HG03060 (cell line): ENCODE measurements around the gene AHI1.

Source experiments
- ATAC-seq: cut with Tn5 transposase; IDR thresholded peaks from one replicate; pipeline ENCODE4 v1.9.1; 2021; ENCODE audit warnings: low read depth, moderate number of reproducible peaks; ENCODE audit not compliant: unreplicated experiment

AHI1 gene

DNA sequence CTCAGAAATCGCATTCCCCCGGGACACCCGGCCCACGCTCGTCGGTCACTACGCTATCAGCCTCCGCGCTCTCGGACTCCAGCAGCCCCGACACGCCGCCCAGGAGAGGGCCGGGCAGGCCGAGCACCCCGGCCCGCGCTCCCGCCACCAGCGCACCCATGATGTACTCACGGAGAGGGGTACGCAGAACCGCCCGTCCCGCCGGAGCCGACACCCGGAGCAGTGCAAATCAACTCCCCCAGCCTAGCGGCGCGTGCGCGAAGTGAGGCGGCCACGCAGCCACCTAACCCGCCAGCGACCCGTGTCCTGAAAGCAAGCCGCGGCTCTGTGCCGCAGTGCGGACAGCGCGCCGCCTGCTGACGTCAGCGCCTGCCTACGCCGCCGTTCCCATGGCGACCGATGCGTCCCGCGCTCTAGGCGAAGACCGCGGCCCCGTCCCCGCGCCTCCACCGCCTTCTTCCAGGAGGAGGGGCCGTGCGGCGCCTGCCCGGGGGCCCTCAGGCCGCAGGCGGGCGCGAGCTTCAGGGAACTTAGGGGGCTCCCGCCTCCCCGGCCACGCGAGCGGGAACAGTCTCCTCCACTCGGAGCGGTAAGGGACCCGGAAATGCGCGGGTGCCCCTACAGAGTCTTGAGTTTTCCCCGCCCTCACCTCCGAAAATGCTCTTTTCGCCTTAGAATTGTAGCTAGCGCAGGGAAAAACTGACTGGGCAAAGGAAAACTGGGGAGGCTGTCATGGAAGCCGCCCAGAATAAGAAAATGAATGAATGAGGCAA is at the start of gene AHI1:
TSS of gene AHI1 (minus strand) at position 329 of the 773 bp plus-strand sequence. CDS start 5,503 bp downstream, outside the sequence.
- peak; percentile 70 for ATAC-seq

- ATAC-seq = no peak
These were observed 49.3 kb upstream of the AHI1 start for GRCh38 chr6:135546680-135547418.

DNA sequence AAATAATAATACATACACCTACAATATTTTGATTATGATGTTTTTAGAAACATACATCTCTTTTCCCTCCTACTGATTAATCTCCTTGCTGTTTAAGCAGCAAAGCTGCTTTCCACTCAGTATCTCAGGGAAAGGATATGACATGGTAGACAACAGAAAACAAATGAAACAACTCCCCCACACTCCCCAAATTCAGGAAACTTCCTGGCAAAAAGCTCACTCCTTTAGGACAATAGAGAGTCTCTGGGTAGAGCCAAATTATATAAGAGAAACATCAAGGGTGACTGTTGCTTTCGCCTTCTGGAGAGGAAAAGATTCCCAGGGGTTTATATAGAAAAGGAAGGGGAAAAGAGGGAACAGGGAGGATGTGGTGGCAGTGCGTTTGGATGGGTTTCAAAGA is 48.7 kb upstream of the AHI1 start:
- ATAC-seq = no peak

DNA sequence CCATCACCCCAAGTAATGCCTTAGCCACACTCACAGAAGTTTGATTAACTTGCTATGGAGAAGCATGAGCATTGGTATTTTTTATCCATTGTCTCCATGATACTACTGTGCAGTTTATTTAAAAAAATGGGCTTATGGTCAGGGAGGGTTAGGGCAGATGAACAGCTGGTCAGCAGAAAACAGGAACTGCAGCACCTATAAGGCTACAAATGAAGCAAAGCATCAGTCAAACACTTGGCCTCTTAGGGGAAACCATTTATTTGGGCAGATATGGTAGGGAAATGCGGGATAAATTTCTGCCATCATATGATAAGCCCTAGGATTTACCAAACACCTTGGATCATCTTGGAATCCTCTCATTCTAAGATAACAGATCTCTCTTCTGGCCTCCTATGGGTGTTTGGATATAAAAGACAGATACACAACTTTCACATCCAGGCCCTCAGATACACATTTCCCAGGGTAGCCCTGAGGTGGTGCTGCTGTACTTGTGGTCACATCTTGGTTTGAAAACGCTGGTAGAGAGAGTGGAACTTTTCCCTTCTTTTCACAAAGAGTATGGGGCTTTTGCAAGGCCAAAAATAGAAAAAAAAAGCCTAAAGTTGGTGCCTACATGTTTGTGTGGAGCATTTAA is 42.8 kb upstream of the AHI1 start:
- ATAC-seq = no peak

- no peak for ATAC-seq
These were observed 40.3 kb upstream of the AHI1 start for GRCh38 chr6:135537741-135538301.

GRCh38 chr6:135535989-135536414 is 38.5 kb upstream of the AHI1 start:
- ATAC-seq = no peak

GRCh38 chr6:135534773-135535380 is 37.3 kb upstream of the AHI1 start:
- no peak for ATAC-seq

DNA sequence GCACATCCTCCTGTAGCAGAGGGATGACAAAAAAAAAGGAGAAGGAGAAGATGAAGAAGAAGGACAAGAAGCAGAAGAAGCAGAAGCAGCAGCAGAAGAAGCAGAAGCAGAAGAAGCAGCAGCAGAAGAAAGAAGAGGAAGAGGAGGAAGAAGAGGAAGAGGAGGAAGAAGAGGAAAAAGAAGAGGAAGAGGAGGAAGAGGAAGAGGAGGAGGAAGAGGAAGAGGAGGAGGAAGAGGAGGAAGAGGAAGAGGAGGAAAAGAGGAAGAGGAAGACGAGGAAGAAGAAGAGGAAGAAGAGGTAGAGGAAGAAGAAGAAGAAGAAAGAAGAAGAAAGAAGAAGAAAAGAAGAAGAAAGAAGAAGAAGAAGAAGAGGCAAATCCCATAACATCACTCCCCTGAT is 35.0 kb upstream of the AHI1 start:
- no peak for ATAC-seq

GRCh38 chr6:135531954-135532490 is 34.5 kb upstream of the AHI1 start:
- ATAC-seq = no peak

DNA sequence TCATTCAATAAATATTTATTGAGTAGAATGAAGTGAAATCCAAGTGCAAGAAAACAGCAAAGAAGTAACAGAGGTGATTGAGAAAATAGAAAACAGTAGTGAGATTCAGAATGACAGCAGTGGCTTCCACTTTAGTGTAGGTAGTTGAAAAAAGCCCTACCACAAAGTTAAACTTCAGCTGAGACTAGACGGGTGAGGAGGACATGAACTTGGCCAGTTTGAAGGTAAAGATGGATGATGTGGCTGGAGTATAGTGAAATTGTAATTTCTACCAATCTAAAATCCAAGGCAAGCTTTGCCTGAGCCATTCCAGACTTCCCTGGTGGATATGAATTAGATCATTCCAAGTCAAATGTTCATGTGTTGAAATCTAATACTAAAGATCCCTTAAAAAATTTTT is 32.6 kb upstream of the AHI1 start:
- ATAC-seq = no peak

GRCh38 chr6:135527960-135528249 is 30.4 kb upstream of the AHI1 start:
- no peak for ATAC-seq

DNA sequence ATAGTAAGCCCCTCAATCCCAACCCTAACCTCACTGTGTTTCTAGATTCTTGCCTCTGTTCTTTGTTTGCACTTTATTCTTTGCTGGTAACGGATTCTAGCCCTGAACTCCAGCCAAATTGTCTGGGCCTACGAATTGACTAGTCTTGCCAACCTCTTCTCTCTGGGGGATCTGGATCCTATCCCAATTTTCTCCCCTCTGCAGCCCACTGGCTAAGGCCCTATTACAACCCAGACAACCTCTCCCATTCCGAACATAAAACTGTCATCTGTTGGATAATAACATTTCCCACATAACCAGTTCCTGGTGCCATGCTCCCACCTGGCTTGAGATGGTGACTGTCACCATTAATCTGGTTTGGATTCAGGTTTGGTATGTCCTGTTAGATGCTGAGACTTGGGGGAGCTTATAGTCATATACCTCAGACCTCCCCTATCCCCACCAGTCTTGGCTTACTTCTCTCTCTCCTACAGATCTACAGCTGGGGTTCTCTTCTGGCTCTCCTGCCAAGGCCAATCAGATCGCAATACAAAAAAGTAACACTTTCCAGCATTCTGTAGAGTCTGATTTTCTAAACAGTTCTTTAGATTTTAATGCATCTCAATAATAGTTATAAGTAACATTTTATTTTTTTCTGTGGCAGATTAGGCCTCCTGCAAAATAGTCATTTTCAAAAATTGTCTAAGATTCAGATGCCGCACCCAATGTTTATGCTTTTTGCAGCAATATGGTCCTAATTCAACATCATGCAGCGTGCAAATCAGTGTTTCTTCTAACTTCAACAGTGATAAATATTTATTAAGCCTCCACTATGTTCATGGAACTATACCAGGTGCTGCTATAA is 29.8 kb upstream of the AHI1 start:
- no peak for ATAC-seq

DNA sequence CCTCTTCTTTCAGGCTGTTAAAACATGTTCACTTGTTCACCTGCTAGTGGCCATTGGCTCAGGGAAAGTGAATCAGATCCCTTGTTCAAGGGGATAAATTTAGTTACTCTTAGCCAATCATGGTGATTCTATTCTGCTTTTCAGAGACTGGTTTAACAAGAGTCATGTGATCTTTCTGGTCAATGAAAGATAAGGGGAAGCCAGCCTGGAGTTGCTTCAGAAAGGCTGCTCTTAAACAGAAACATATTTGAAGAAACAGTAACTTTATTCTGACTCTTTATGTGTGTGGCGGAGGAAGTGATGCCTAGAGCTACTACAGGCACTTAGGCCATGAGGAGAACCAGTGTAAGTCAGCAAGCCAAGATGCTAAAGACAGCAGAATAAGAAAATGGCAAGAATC is 28.1 kb upstream of the AHI1 start:
- no peak for ATAC-seq

DNA sequence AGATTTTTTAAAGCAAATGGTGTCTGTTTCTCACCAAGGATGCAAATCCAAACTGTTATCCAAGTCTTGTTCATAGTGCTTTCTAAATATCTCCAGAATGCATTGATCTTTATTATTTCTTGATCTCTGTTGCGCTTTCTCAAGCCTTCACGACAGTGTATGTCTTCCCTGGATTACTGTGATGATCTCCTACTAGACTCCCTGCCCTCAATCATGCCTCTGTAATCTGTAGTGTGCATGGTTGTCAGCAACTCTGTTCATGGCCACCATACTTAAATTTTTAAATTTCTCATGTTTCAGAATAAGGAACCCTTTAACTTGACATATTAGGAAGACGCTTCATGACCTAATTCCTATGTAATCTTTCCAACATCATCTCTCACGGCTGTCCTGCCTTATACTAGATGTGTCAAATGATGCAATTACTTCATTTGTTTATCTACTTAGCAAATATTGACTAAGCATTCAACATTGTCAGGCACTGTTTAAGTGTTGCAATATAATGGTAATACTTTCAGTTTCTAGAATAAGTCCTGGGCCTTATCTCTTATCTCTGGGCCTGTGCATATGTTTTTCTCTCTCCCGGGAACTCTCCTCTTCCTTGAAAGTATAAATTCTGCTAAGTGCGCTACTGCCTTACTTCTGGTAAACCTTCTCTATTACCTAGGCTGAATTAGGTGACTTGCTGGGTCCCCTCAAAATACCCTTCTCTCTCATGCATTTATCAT is 25.6 kb upstream of the AHI1 start:
- no peak for ATAC-seq

- ATAC-seq = no peak
These were observed 23.9 kb upstream of the AHI1 start for GRCh38 chr6:135521431-135521830.

- ATAC-seq = no peak
These were observed 23.2 kb upstream of the AHI1 start for GRCh38 chr6:135520781-135521180.

DNA sequence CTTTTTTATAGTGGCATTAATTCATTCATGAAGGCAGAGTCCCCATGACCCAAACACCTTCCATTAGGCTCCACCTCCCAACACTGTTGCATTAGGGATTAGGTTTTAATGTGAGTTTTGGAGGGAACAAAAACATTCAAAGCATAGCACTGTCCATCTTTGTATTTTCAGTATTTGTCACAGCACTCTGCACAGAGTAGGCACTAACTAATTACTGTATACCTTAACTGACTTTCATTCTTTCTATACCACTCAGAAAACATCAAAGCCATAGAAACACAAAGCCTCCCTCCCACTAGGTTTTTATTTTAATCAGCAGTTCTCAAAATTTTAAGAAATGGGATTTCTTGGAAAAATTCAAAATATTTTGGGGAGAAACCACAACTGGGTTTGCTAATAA is 21.8 kb upstream of the AHI1 start:
- ATAC-seq = no peak

DNA sequence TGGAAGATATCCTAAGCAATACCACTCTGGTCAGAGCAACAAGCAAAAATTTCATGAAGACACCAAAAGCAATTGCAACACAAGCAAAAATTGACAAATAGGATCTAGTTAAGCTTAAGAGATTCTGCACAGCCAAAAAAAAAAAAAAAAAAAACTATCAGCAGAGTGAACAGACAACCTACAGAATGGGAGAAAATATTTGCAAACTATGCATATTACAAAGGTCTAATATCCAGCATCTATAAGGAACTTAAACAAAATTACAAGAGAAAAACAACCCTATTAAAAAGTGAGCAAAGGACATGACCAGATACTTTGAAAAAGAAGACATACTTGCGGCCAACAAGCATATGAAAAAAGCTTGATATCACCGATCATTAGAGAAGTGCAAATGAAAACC is 20.0 kb upstream of the AHI1 start:
- no peak for ATAC-seq

DNA sequence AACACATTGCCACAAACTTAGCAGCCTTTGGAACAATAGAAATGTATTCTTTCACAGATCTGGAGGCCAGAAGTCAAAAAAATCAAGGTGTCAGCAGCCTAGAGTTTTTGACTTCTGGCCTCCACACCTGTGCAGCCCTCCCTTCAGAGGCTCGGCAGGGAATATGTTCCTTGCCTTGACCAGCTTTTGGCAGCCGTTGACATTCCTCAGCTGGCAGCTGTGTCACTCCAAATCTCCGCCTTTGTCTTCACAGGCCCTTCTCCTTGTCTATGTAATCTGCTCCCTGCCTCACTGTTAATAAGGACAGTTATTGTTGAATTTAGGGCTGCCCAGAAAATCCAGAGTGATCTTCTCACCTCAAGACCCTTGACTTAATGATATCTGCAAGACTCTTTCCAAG is 17.2 kb upstream of the AHI1 start:
- ATAC-seq = no peak
